ENCODE results near the gene CHST3. TPM values are rescaled to one million over a fixed set of nuclear protein-coding genes. Genes with fewer than 3 reads are reported as not detected.

The CHST3 gene
- total RNA-seq, 2 experiments from 2014 or later, result 0.84 to 0.87 TPM

DNA sequence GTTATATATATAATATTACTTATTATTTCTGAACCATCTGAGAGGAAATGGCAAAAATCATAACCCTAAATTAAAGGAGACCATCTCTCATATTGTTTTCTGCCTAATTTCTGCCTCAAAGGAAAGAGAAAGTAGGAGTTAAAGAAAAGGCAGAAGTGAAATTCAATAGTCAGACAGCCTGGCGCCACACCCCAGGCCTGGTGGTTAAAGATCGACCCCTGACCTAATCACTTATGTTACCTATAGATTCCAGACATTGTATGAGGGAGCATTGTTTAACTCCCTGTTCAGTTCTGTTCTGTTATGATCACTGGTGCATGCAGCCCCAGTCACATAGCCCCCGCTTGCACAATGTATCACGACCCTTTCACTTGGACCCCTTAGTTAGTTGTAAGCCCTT, 24.9 kb upstream of the CHST3 start:
- peaks cover 20% of the 10 kb centered on the region for H3K4me1 Mint-ChIP-seq
- peaks cover 14% of the 10 kb centered on the region for H3K36me3 Mint-ChIP-seq
- H3K9me3 Mint-ChIP-seq, result peaks cover 26% of the 10 kb centered on the region
- DNase-seq, result no peak
- no peaks in the 10 kb centered on the region for H3K27me3 Mint-ChIP-seq
- no peak overlapping the region for H3K27ac Mint-ChIP-seq
- no peak overlapping the region for H3K4me3 Mint-ChIP-seq

- peaks cover 24% of the 10 kb centered on the region for H3K9me3 Mint-ChIP-seq
- H3K27ac Mint-ChIP-seq, result no peak overlapping the region
- H3K36me3 Mint-ChIP-seq, result peaks cover 10% of the 10 kb centered on the region
- H3K4me1 Mint-ChIP-seq, result peaks cover 14% of the 10 kb centered on the region
- no peak overlapping the region for H3K4me3 Mint-ChIP-seq
- no peaks in the 10 kb centered on the region for H3K27me3 Mint-ChIP-seq
- no peak for DNase-seq
Measured at GRCh38 chr10:71939861-71940474, 24.2 kb upstream of the CHST3 start.

DNA sequence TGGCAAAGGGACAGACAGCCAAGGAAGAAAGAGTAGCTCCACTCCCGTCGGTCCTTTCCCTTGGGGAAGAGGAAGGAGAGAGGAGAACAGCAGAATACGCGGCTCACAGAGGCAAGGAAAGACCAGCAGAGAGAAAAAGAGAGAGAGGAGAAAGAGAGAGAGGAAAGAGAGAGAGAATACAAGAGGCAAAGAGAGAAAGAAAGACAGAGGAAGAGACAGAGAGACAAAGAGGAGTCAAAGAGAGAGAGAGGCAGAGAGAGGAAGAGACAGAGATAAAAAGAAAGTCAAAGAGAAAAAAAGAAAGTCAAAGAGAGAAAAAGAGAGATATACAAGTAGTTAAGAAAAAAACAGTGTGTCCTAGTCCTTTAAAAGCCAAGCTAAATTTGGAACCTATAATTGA, 23.4 kb upstream of the CHST3 start:
- Mint-ChIP-seq H3K4me3 (no peak overlapping the region), H3K27me3 (no peaks in the 10 kb centered on the region), H3K36me3 (peaks cover 9% of the 10 kb centered on the region), H3K4me1 (peaks cover 12% of the 10 kb centered on the region), H3K27ac (no peak overlapping the region), H3K9me3 (peaks cover 26% of the 10 kb centered on the region)
- no peak for DNase-seq

DNA sequence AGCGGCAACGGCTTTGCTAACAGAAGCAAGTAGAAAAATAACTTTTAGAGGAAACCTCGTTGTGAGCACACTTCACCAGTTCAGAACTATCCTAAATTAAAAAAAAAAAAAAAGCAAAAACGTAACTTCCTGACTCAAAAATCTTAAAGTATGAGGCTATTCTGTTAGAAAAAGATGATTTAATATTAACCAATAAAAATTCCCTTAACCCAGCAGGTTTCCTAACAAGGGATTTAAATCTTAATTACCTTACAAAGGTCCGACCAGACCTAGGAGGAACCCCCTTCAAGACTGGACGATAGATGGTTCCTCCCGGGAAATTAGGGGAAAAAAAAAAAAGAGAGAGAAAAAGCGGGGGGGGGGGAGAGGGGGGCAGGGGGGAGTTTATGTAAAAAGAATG, 22.9 kb upstream of the CHST3 start:
- Mint-ChIP-seq H3K27me3 (no peaks in the 10 kb centered on the region), H3K36me3 (peaks cover 9% of the 10 kb centered on the region), H3K4me1 (peaks cover 12% of the 10 kb centered on the region), H3K9me3 (peaks cover 32% of the 10 kb centered on the region), H3K27ac (no peak overlapping the region), H3K4me3 (no peak overlapping the region)
- DNase-seq, result no peak

DNA sequence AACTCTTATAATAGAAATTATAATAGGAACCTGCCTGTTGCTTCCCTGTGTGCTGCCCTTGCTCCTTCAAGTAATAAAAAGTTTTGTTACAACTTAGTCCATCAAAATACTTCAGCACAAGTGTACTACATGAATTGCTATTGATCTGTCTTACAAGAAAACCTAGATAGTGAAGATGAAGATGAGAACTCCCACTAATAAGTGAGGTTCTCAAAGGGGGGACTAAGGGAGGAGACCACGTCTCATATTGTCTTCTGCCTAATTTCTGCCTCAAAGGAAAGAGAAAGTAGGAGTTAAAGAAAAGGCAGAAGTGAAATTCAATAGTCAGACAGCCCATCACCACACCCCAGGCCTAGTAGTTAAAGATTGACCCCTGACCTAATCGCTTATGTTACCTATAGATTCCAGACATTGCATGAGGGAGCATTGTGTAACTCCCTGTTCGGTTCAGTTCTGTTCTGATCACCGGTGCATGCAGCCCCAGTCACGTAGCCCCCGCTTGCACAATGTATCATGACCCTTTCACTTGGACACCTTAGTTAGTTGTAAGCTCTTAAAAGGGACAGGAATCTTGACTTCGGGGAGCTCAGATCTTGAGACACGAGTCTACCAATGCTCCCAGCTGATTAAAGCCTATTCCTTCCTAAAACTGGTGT, 18.2 kb upstream of the CHST3 start:
- Mint-ChIP-seq H3K4me1 (no peaks in the 10 kb centered on the region), H3K9me3 (peaks cover 36% of the 10 kb centered on the region), H3K36me3 (peaks cover 11% of the 10 kb centered on the region), H3K27me3 (no peaks in the 10 kb centered on the region), H3K4me3 (no peak overlapping the region), H3K27ac (no peak overlapping the region)
- no peak for DNase-seq

GRCh38 chr10:71946700-71947099, 17.5 kb upstream of the CHST3 start:
- H3K9me3 Mint-ChIP-seq, result peaks cover 36% of the 10 kb centered on the region
- H3K27me3 Mint-ChIP-seq, result no peaks in the 10 kb centered on the region
- peaks cover 11% of the 10 kb centered on the region for H3K36me3 Mint-ChIP-seq
- H3K4me3 Mint-ChIP-seq, result no peak overlapping the region
- H3K27ac Mint-ChIP-seq, result no peak overlapping the region
- DNase-seq, result no peak
- no peaks in the 10 kb centered on the region for H3K4me1 Mint-ChIP-seq

DNA sequence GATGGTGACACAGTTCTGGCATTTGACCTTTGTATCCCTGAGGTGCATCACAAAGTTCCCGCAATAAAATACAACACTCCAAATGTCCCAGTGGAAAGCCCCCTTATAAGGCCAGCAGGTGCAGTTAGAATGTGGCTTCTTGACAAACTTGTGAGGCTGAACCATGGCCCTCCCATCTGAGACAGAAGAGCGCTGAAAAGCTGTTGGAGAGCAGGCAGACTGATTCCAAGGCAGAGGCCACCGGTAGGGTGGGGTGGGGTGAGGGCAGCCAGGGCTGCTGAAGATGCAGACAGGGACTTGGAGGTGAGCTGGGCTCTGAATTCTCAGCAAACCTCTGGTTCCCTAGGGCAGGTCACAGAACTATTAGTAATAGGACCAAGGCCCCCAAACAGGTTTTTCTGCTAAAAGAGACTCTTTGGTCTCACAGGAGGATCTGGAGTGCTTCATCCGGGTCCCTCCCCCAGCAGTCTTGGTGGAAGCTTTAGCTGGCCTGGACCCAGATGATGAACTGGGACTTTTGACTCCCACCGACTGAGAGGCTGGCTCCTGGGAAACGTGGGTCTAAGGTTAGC, 15.6 kb upstream of the CHST3 start:
- peaks cover 31% of the 10 kb centered on the region for H3K9me3 Mint-ChIP-seq
- H3K4me1 Mint-ChIP-seq, result no peaks in the 10 kb centered on the region
- H3K4me3 Mint-ChIP-seq, result no peak overlapping the region
- H3K36me3 Mint-ChIP-seq, result peaks cover 11% of the 10 kb centered on the region
- H3K27ac Mint-ChIP-seq, result no peak overlapping the region
- no peaks in the 10 kb centered on the region for H3K27me3 Mint-ChIP-seq
- no peak for DNase-seq

- no peak overlapping the region for H3K4me3 Mint-ChIP-seq
- no peaks in the 10 kb centered on the region for H3K27me3 Mint-ChIP-seq
- H3K9me3 Mint-ChIP-seq, result peaks cover 32% of the 10 kb centered on the region
- no peak overlapping the region for H3K27ac Mint-ChIP-seq
- no peak for DNase-seq
- H3K36me3 Mint-ChIP-seq, result peaks cover 7% of the 10 kb centered on the region
- H3K4me1 Mint-ChIP-seq, result no peaks in the 10 kb centered on the region
Measured at GRCh38 chr10:71950683-71951082, 13.5 kb upstream of the CHST3 start.

DNA sequence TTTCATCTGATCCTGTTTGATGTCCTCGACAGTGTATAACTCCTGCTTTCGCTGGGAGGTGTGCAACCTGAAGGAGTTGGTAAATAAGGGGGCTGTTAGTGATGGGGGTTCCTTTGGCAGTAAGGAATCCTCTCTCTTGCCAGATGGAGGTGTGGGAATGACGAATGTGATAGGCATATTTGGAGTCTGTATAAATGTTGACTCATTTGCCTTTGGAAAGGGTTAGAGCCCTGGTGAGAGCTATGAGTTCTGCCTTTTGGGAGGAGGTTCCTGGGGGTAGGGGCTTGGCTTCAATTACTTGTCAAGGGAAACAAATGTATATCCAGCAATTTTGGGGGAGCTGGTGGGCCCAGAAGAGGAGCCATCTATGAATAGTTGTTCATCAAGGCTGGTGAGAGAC, 11.4 kb upstream of the CHST3 start:
- peaks cover 4% of the 10 kb centered on the region for H3K36me3 Mint-ChIP-seq
- H3K27ac Mint-ChIP-seq, result no peak overlapping the region

DNA sequence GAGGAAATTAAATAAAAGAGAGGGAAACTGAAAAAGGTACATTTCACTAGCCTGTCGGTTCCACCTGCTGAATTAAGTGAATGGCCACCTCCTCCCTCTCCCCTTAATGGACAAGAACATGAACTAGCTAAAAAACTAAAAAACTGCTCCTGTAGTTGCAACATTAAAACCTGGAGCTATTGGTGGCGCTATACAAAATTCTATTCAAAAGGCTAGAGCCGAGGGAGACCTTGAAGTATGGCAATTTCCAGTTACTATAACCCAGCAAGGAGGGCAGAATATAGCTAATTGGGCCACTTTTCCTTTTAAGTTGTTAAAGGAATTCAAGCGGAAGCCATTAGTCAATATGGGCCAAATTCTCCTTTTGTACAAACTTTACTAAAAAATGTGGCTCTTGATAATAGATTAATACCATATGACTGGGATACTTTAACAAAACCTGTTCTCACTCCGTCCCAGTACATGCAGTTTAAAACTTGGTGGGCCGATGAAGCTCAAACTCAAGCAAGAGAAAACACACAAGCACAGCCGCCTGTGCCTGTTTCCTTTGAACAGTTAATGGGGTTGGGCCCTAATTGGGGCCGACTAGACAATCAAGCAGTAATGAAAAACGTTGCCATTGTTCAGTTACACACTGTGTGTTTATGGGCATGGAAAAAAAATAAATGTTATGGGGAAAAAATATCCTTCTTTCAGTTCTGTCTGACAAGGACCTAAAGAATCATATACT, 6.5 kb upstream of the CHST3 start:
- Mint-ChIP-seq H3K36me3 (no peaks in the 10 kb centered on the region), H3K9me3 (peaks cover 9% of the 10 kb centered on the region), H3K4me3 (no peak overlapping the region), H3K27me3 (peaks cover 13% of the 10 kb centered on the region), H3K27ac (no peak overlapping the region), H3K4me1 (peaks cover 4% of the 10 kb centered on the region)
- no peak for DNase-seq

More for the DNA sequence above, 11.4 kb upstream of the CHST3 start:
- H3K4me1 Mint-ChIP-seq, result peaks cover 4% of the 10 kb centered on the region
- peaks cover 18% of the 10 kb centered on the region for H3K9me3 Mint-ChIP-seq
- no peak overlapping the region for H3K4me3 Mint-ChIP-seq
- no peaks in the 10 kb centered on the region for H3K27me3 Mint-ChIP-seq
- DNase-seq, result no peak

DNA sequence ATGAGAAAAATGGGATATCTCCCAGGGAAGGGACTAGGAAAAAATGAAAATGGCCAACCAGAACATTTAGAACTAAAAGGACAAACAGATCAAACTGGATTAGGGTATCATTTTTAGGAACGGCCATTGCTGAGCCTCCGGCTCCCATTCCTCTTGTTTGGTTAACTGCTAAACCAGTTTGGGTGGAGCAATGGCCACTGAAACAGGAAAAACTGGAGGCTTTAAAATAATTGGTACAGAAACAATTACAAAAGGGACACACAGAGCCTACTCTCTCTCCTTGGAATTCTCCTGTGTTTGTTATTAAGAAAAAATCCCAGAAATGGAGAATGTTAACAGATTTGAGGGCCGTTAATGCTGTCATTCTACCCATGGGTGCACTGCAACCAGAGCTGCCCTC, 4.7 kb upstream of the CHST3 start:
- peaks cover 4% of the 10 kb centered on the region for H3K4me1 Mint-ChIP-seq
- no peak for DNase-seq
- no peak overlapping the region for H3K4me3 Mint-ChIP-seq
- peaks cover 9% of the 10 kb centered on the region for H3K9me3 Mint-ChIP-seq
- H3K27me3 Mint-ChIP-seq, result peaks cover 24% of the 10 kb centered on the region
- no peak overlapping the region for H3K27ac Mint-ChIP-seq
- H3K36me3 Mint-ChIP-seq, result no peaks in the 10 kb centered on the region

GRCh38 chr10:71961831-71962230, 2.4 kb upstream of the CHST3 start:
- Mint-ChIP-seq H3K4me3 (no peak overlapping the region), H3K27ac (no peak overlapping the region), H3K36me3 (no peaks in the 10 kb centered on the region), H3K27me3 (peaks cover 44% of the 10 kb centered on the region), H3K9me3 (no peaks in the 10 kb centered on the region), H3K4me1 (peaks cover 13% of the 10 kb centered on the region)
- DNase-seq, result no peak

DNA sequence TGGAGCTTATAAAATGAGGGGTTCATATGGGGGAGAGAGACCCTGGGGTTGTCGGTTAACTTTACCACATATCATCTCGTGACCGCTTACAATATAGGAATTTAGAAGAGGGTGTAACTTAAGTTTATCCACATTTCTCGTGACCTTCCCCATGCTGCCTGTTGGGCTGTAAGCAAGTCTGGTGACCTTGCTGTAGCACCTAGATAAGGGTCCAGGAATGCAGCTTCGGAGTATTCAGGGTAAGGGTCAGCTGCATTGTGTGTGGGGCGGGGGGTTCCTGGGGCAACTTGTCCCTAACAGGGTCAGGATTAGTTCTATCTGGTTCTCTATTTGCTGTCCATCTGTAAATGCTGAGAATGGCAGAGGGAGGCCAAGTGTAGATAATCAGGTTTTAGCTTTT, 1.3 kb upstream of the CHST3 start:
- peaks cover 44% of the 10 kb centered on the region for H3K27me3 Mint-ChIP-seq
- no peaks in the 10 kb centered on the region for H3K36me3 Mint-ChIP-seq
- no peak overlapping the region for H3K4me3 Mint-ChIP-seq
- DNase-seq, result no peak
- no peak overlapping the region for H3K27ac Mint-ChIP-seq
- H3K9me3 Mint-ChIP-seq, result no peaks in the 10 kb centered on the region
- H3K4me1 Mint-ChIP-seq, result peaks cover 13% of the 10 kb centered on the region

- no peaks in the 10 kb centered on the region for H3K36me3 Mint-ChIP-seq
- H3K9me3 Mint-ChIP-seq, result no peaks in the 10 kb centered on the region
- H3K4me1 Mint-ChIP-seq, result peaks cover 13% of the 10 kb centered on the region
- no peak for DNase-seq
- H3K27ac Mint-ChIP-seq, result no peak overlapping the region
- peak overlapping the region; percentile 33 for H3K4me3 Mint-ChIP-seq
- H3K27me3 Mint-ChIP-seq, result peaks cover 44% of the 10 kb centered on the region
Measured at GRCh38 chr10:71963351-71964097, 671 bp upstream of the CHST3 start.

All from activated naive CD8-positive, alpha-beta T cell treated with anti-CD3 and anti-CD28 coated beads for 36 hours (primary cell).